Activated naive CD4-positive, alpha-beta T cell treated with Interleukin-2 at 50 U/mL for 16 hours (primary cell): ENCODE measurements around the gene GAS6.

Experiments
- DNase-seq: peaks from one replicate; pipeline ENCODE4 v3.0.0-alpha.2; 2020

Gene GAS6

GRCh38 chr13:113787694-113788093 is 76.2 kb downstream of the GAS6 start:
- no peak for DNase-seq

- no peak for DNase-seq
Measured at GRCh38 chr13:113786262-113786841, 77.5 kb downstream of the GAS6 start.

- DNase-seq = no peak
Measured at GRCh38 chr13:113785051-113786010, 78.5 kb downstream of the GAS6 start.

- DNase-seq = no peak
Measured at GRCh38 chr13:113784645-113785024, 79.2 kb downstream of the GAS6 start.

GRCh38 chr13:113783966-113784644 is 79.8 kb downstream of the GAS6 start:
- no peak for DNase-seq

GRCh38 chr13:113783200-113783881 is 80.5 kb downstream of the GAS6 start:
- DNase-seq = no peak

- DNase-seq = no peak
Measured at GRCh38 chr13:113782472-113782871, 81.4 kb downstream of the GAS6 start.

- no peak for DNase-seq
Measured at GRCh38 chr13:113781571-113781970, 82.3 kb downstream of the GAS6 start.

GRCh38 chr13:113777311-113778260 is 86.3 kb downstream of the GAS6 start:
- DNase-seq = no peak

- no peak for DNase-seq
Measured at GRCh38 chr13:113776231-113777125, 87.4 kb downstream of the GAS6 start.

GRCh38 chr13:113775451-113776145 is 88.3 kb downstream of the GAS6 start:
- no peak for DNase-seq

GRCh38 chr13:113774177-113775107 is 89.4 kb downstream of the GAS6 start:
- DNase-seq = no peak

- no peak for DNase-seq
Measured at GRCh38 chr13:113771709-113772331, 92.1 kb downstream of the GAS6 start.

- DNase-seq = no peak
Measured at GRCh38 chr13:113770937-113771336, 92.9 kb downstream of the GAS6 start.
